Activated T-cell treated with anti-CD3 and anti-CD28 coated beads, Interleukin-2, amount 50 U/mL, for 4 hours (primary cell): Measurements from ENCODE around the gene DNM3. TPM values are rescaled to one million over a fixed set of nuclear protein-coding genes. Genes with fewer than 3 reads are reported as not detected.
A peak's percentile ranks its signal among the peaks of the same experiment; 100 is the strongest.

Experiments
- ATAC-seq, 2 donors: fragments of 200-7000 bp; cut with Tn5 transposase; one replicate each; pipeline ENCODE4 v1.10.0; 2021
- DNase-seq: peaks from one replicate; pipeline ENCODE4 v3.0.0-alpha.2; 2020
- H3K27me3 Mint-ChIP-seq: one replicate; pipeline ENCODE4 v1.8.0; 2021; ENCODE audit warnings: low read depth, mixed read lengths
- H3K36me3 Mint-ChIP-seq: one replicate; pipeline ENCODE4 v1.8.0; 2022; ENCODE audit warnings: mixed read lengths; ENCODE audit not compliant: insufficient read depth
- H3K4me1 Mint-ChIP-seq: one replicate; pipeline ENCODE4 v1.8.0; 2021; ENCODE audit warnings: low read depth, mixed read lengths
- H3K4me3 Mint-ChIP-seq: one replicate; pipeline ENCODE4 v1.8.0; 2021; ENCODE audit warnings: mild to moderate bottlenecking, moderate library complexity, mixed read lengths
- H3K9me3 Mint-ChIP-seq: one replicate; pipeline ENCODE4 v1.8.0; 2021; ENCODE audit warnings: mixed read lengths
- total RNA-seq, 3 donors: library from RNA; stranded (reverse); gene quantifications; one replicate each; pipeline ENCODE4 v1.2.1, GENCODE V29; 2021

The DNM3 gene
- total RNA-seq, 3 donors from 2014 or later = 0.35 to 0.58 (median 0.38) TPM

DNA sequence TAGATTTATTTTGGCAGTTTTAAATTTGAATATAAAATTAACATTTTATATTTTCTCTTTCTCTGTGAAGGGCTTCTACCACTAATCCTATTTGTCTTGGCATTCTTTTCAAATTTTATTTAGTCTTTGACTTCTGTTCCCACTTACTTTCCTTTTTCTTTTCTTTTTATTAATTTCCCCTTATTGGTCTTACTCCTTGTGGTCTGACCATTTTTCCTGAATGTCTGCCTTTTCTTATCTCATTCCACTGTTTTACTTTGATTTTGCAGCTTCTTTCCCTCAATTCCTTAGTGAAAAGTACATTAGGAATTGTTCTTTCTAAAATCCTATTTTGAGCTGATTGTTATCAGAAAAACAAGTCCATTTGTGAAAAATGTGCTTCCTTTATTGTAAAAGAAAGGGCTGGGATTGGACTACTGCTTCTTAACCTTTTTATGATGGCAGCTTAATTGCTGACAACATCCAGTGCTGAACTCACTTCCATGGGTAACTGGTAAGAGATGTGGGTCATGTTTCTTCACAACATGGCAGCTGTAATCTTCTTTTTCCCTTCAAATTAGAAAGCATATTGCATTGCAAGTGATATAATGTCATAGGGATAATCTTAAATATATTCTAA lies 284.6 kb downstream of the DNM3 start:
- Mint-ChIP-seq H3K36me3 (no peaks in the 10 kb centered on the region), H3K27me3 (no peaks in the 10 kb centered on the region), H3K4me1 (no peaks in the 10 kb centered on the region), H3K4me3 (no peak overlapping the region), H3K9me3 (no peaks in the 10 kb centered on the region)
- DNase-seq = no peak
- ATAC-seq = no peak

- Mint-ChIP-seq H3K9me3 (no peaks in the 10 kb centered on the region), H3K36me3 (no peaks in the 10 kb centered on the region), H3K4me1 (peaks cover 15% of the 10 kb centered on the region), H3K4me3 (no peak overlapping the region), H3K27me3 (no peaks in the 10 kb centered on the region)
- no peak for ATAC-seq
- DNase-seq = no peak
Observed at GRCh38 chr1:172132836-172133235, 291.5 kb downstream of the DNM3 start.

DNA sequence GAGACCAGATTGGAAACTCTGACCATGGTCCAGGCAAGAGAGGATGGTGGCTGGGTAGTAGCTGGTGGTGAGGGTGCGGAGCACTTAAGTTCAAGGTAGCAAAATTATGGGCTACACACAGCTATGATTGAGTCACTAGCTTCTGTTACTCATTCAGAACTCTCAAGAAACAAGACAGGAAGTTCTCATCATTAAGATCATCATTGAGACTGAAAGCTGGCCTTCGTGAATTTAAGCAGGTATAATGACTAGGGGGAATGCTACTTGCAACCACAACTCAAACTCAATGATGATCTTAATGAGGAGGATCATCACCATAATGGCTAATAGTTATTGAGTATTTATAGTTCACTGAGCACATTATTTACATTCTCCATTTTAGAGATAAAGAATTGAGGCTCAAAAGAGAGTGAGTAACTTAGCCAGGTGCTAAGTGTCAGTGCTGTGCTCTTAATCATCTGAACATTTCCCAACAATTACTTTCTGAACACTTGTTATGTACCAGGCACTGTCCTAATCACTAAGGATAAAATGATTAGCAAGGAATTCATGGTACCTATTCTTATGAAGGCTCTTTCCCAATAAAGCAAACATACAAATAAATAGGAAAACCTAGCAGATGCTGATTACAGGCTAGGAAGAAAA lies 292.9 kb downstream of the DNM3 start:
- H3K27me3 Mint-ChIP-seq = no peaks in the 10 kb centered on the region
- no peak for DNase-seq
- ATAC-seq = peak; percentile 93
- H3K9me3 Mint-ChIP-seq = no peaks in the 10 kb centered on the region
- H3K36me3 Mint-ChIP-seq = no peaks in the 10 kb centered on the region
- no peak overlapping the region for H3K4me3 Mint-ChIP-seq
- peaks cover 15% of the 10 kb centered on the region for H3K4me1 Mint-ChIP-seq

- no peak for ATAC-seq
- Mint-ChIP-seq H3K36me3 (no peaks in the 10 kb centered on the region), H3K9me3 (no peaks in the 10 kb centered on the region), H3K4me1 (peaks cover 15% of the 10 kb centered on the region), H3K27me3 (no peaks in the 10 kb centered on the region), H3K4me3 (no peak overlapping the region)
- peak; percentile 7 for DNase-seq
Observed at GRCh38 chr1:172135076-172135672, 293.9 kb downstream of the DNM3 start.

DNA sequence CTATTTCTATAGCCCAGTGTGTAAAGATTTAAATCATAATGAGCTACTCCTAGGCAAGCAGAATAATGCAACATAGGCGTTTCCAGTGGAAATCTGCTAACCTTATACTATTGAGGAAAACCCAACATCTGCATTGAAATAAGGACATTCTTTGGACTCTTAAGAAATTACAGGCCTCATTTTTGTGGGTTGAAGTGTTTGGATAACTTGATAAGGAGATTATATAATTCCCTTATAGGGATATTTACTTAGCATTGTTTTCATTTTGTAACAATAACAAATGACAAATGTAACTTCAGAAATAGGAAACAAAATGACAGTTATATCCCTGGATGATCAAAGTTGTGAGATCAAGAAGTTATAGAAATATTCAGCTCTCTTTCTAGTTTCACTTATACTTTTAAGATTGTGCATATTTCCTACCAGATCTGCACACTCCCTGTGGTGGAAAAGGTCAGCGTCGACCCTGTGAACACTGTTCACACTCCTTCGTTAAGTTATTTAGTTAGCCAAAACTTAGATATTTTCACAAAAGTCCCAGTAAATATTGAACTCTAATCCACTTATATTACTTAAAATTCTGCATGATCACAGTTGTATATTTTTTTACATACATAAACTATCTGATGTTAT lies 294.8 kb downstream of the DNM3 start:
- ATAC-seq (no peak), DNase-seq (no peak)
- Mint-ChIP-seq H3K9me3 (no peaks in the 10 kb centered on the region), H3K36me3 (no peaks in the 10 kb centered on the region), H3K27me3 (no peaks in the 10 kb centered on the region), H3K4me3 (no peak overlapping the region), H3K4me1 (peaks cover 15% of the 10 kb centered on the region)

GRCh38 chr1:172136925-172137324 lies 295.6 kb downstream of the DNM3 start:
- no peaks in the 10 kb centered on the region for H3K9me3 Mint-ChIP-seq
- no peaks in the 10 kb centered on the region for H3K36me3 Mint-ChIP-seq
- H3K4me3 Mint-ChIP-seq = no peak overlapping the region
- H3K4me1 Mint-ChIP-seq = peaks cover 15% of the 10 kb centered on the region
- ATAC-seq = no peak
- no peak for DNase-seq
- H3K27me3 Mint-ChIP-seq = no peaks in the 10 kb centered on the region

DNA sequence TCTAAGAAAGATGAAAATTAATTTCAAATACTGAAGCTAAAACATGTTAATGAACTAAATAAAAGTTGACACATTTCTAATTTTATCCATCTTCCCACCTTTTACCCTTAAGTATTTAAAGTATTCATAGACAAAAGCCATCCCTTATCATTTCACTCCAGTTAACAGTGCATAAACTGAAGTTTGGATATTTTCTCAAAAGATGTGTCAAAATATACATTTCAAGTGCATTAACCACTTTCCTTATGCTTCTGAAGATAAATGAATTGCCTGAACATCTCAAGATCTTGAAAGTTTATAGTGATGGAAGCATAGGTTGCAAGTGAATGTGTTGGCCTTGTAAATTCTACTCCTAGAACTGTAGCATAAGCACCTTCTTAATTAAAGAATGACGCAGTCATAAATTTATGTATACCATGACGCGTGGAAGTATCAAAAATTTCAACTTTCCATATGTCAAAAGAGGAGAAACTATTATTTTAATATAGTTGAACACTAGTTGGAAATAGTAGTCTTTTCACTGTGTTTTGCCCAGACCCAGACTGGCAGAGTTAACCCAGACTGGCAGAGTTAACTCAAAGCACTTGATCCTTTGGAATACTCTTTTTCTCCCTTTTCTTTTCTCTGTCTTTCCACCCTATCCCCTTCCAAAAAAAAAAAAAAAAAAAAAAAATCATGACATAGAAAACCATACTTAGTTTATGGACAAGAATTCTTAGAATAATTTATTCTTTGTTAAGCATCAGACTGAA lies 296.6 kb downstream of the DNM3 start:
- Mint-ChIP-seq H3K27me3 (no peaks in the 10 kb centered on the region), H3K4me1 (peaks cover 15% of the 10 kb centered on the region), H3K4me3 (no peak overlapping the region), H3K9me3 (no peaks in the 10 kb centered on the region), H3K36me3 (no peaks in the 10 kb centered on the region)
- no peak for DNase-seq
- no peak for ATAC-seq

GRCh38 chr1:172138634-172139033 lies 297.3 kb downstream of the DNM3 start:
- Mint-ChIP-seq H3K4me1 (peaks cover 13% of the 10 kb centered on the region), H3K27me3 (no peaks in the 10 kb centered on the region), H3K4me3 (no peak overlapping the region), H3K9me3 (no peaks in the 10 kb centered on the region), H3K36me3 (no peaks in the 10 kb centered on the region)
- ATAC-seq (no peak), DNase-seq (no peak)

DNA sequence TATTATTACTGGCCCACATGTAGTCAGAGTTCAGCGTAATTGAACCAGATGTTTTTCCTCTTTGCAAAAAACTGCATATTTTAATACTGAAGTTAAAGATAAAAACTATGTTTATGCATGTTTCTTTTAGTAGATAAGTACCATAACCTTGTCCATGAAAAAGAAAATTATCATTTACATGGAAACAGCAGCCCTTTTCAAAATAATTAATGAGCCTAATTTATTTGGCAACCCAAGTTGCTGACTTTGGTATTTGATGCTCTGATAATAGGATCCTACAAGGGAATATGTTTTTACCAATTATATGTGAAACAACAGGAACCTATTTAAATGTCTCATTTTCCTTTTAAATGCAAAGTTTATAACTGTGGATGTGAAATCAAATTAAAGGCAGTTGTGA lies 297.9 kb downstream of the DNM3 start:
- Mint-ChIP-seq H3K9me3 (no peaks in the 10 kb centered on the region), H3K4me3 (no peak overlapping the region)
- no peak for ATAC-seq

DNA sequence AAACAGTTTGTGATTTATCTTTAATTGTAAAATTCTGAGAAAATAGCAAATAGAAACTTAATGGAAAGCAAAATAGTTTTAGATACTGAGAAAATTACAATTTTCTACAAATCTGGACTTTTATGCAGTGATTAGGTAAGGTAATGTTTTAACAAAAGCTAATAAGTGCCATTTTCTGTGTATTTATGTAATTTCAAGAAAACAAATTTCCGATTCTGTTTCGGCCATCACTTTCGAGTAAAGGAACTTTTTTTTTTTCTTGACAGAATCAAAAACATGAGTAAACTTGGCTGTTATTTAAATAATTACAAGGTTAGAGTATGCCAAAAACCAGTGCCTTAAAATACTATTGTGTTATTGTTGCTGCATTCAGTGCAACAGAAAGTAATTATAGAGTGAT lies 298.8 kb downstream of the DNM3 start:
- Mint-ChIP-seq H3K4me1 (peaks cover 4% of the 10 kb centered on the region), H3K36me3 (no peaks in the 10 kb centered on the region), H3K9me3 (no peaks in the 10 kb centered on the region), H3K27me3 (no peaks in the 10 kb centered on the region), H3K4me3 (no peak overlapping the region)
- DNase-seq = no peak
- ATAC-seq = no peak

More for the DNA sequence above, 297.9 kb downstream of the DNM3 start:
- Mint-ChIP-seq H3K36me3 (no peaks in the 10 kb centered on the region), H3K4me1 (peaks cover 7% of the 10 kb centered on the region), H3K27me3 (no peaks in the 10 kb centered on the region)
- no peak for DNase-seq

GRCh38 chr1:172140591-172140990 lies 299.3 kb downstream of the DNM3 start:
- H3K36me3 Mint-ChIP-seq = no peaks in the 10 kb centered on the region
- no peaks in the 10 kb centered on the region for H3K9me3 Mint-ChIP-seq
- H3K27me3 Mint-ChIP-seq = no peaks in the 10 kb centered on the region
- peaks cover 4% of the 10 kb centered on the region for H3K4me1 Mint-ChIP-seq
- DNase-seq = no peak
- ATAC-seq = no peak
- no peak overlapping the region for H3K4me3 Mint-ChIP-seq

DNA sequence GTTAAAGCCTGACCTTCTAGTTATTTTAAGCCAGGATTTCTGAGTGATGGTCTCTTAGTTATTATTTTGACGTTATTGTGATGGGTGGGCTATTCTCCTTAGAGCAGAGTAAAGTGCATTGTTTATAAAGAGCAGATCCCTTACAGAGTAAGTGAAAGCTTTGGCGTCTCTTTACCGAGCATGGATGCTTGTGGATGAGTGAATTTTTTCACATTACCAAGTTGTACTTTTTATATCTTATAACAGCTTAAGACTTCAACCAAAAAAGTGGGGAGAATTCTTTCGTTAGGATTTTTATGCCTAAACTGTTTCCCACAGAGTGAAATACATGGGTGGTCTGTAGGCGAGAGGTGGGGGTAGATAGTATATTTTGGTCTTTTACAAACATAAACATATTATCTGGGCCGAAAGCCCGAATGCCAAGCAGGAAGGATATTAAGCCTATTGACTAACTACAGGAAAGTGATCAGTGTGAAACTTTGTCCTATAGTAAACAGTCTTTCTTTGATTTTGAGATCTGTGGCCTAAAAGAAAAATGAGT lies 300.1 kb downstream of the DNM3 start:
- no peaks in the 10 kb centered on the region for H3K36me3 Mint-ChIP-seq
- H3K4me3 Mint-ChIP-seq = no peak overlapping the region
- DNase-seq = no peak

GRCh38 chr1:172142324-172142723 lies 301.0 kb downstream of the DNM3 start:
- H3K36me3 Mint-ChIP-seq = no peaks in the 10 kb centered on the region
- ATAC-seq = no peak
- no peak for DNase-seq
- H3K9me3 Mint-ChIP-seq = no peaks in the 10 kb centered on the region
- H3K4me3 Mint-ChIP-seq = no peak overlapping the region
- peaks cover 4% of the 10 kb centered on the region for H3K4me1 Mint-ChIP-seq
- H3K27me3 Mint-ChIP-seq = no peaks in the 10 kb centered on the region

More for the DNA sequence above, 300.1 kb downstream of the DNM3 start:
- no peak for ATAC-seq
- Mint-ChIP-seq H3K9me3 (no peaks in the 10 kb centered on the region), H3K27me3 (no peaks in the 10 kb centered on the region), H3K4me1 (peaks cover 4% of the 10 kb centered on the region)
